HepG2 (cell line): ENCODE measurements around the gene EGR1. TPM values are rescaled to one million over a fixed set of nuclear protein-coding genes. Genes with fewer than 3 reads are reported as not detected.

Experiments
- ASH2L ChIP-seq: fragments of 300-600, 200-600 bp; sonication (generic); IDR thresholded peaks from 2 replicates; pipeline ENCODE4 v1.7.0; 2017; ENCODE audit warnings: low read depth, mild to moderate bottlenecking, moderate library complexity, mixed read lengths, low read length; ENCODE audit not compliant: insufficient read length
- GABPA ChIP-seq, 2 experiments: IDR thresholded peaks; 2 replicates each; pipeline ENCODE4 v1.6.1; 2011 to 2016; ENCODE audit warnings: low read depth in 2 of 2, low read length in 1 of 2, missing biosample characterization in 1 of 2, missing genetic modification characterization in 1 of 2
- KLF15 ChIP-seq: sonication (generic); formaldehyde crosslinking; IDR thresholded peaks from 2 replicates; pipeline ENCODE4 v1.8.1; 2023; ENCODE audit warnings: borderline replicate concordance, mild to moderate bottlenecking, inconsistent platforms, missing genetic modification reagents, mixed read lengths
- LCORL ChIP-seq, 2 experiments: fragments of 450-650 bp in 1 of 2; sonication (generic) in 1 of 2; formaldehyde crosslinking in 1 of 2; IDR thresholded peaks; 2 replicates each; pipeline versions ENCODE4 v1.5.0 to v1.6.1; 2017 to 2020; ENCODE audit warnings: antibody characterized with exemption in 1 of 2, missing genetic modification reagents in 1 of 2
- REPIN1 ChIP-seq: sonication (generic); formaldehyde crosslinking; IDR thresholded peaks from 2 replicates; pipeline ENCODE4 v1.8.0; 2022; ENCODE audit warnings: missing genetic modification reagents, low read depth, mild to moderate bottlenecking, borderline replicate concordance
- SMAD1 ChIP-seq: sonication (generic); formaldehyde crosslinking; IDR thresholded peaks from 2 replicates; pipeline ENCODE4 v1.4.0; 2020; ENCODE audit warnings: missing genetic modification reagents, low read depth, mild to moderate bottlenecking, borderline replicate concordance
- TAF15 ChIP-seq: fragments of 200-400 bp; formaldehyde crosslinking; IDR thresholded peaks from one replicate; pipeline ENCODE4 v1.6.1; 2018; ENCODE audit warnings: mild to moderate bottlenecking, low read depth, low read length; ENCODE audit not compliant: poor library complexity, severe bottlenecking
- YEATS2 ChIP-seq: sonication (generic); formaldehyde crosslinking; IDR thresholded peaks from 2 replicates; pipeline ENCODE4 v1.4.0; 2020; ENCODE audit warnings: missing genetic modification reagents, borderline replicate concordance
- ZNF775 ChIP-seq: sonication (generic); formaldehyde crosslinking; IDR thresholded peaks from 2 replicates; pipeline ENCODE4 v1.4.0; 2020; ENCODE audit warnings: missing genetic modification reagents, mild to moderate bottlenecking, moderate library complexity, borderline replicate concordance
- polyA plus RNA-seq, 8 experiments: library from polyadenylated mRNA; depleted of rRNA in 3 of 8; stranded (reverse) in 7 of 8; unstranded in 1 of 8; fragments of >200 nt; fragmentation: Illumina TruSeq in 4 of 8; extraction: Trizol in 4 of 8; gene quantifications; 2 replicates each; pipeline versions ENCODE4 v1.2.1 to v1.2.3, GENCODE V29; 2011 to 2016; ENCODE audit warnings: low read depth in 4 of 8, missing spikeins in 1 of 8, mixed read lengths in 1 of 8; ENCODE audit not compliant: insufficient read depth in 1 of 8
- total RNA-seq, 5 experiments: library from RNA; depleted of rRNA; stranded (reverse); fragments of >200 nt; fragmentation: Illumina TruSeq; extraction: Trizol; gene quantifications; 2 replicates each; pipeline ENCODE4 v1.2.3, GENCODE V29; 2016; ENCODE audit warnings: low read depth in 1 of 5
- TF ChIP-seq, protein P1 (sequence below): sonication (generic); formaldehyde crosslinking; IDR thresholded peaks from one replicate; pipeline ENCODE4 v1.5.1; 2020; ENCODE audit warnings: mild to moderate bottlenecking, missing genetic modification reagents; ENCODE audit errors: not compliant biosample characterization
- TF ChIP-seq, protein P2 (sequence below): sonication (generic); formaldehyde crosslinking; IDR thresholded peaks from 2 replicates; pipeline ENCODE4 v1.4.0; 2020; ENCODE audit warnings: missing genetic modification reagents
- TF ChIP-seq, protein P3 (sequence below): sonication (generic); formaldehyde crosslinking; IDR thresholded peaks from 2 replicates; pipeline ENCODE4; 2020; ENCODE audit warnings: missing genetic modification reagents, mild to moderate bottlenecking, borderline replicate concordance

Gene EGR1
- total and polyA plus RNA-seq, 2 of the 13 experiments (the other 11 are each of a cell fraction or from before 2014, with no cell fraction given) = 4.1 to 4.5 TPM

DNA sequence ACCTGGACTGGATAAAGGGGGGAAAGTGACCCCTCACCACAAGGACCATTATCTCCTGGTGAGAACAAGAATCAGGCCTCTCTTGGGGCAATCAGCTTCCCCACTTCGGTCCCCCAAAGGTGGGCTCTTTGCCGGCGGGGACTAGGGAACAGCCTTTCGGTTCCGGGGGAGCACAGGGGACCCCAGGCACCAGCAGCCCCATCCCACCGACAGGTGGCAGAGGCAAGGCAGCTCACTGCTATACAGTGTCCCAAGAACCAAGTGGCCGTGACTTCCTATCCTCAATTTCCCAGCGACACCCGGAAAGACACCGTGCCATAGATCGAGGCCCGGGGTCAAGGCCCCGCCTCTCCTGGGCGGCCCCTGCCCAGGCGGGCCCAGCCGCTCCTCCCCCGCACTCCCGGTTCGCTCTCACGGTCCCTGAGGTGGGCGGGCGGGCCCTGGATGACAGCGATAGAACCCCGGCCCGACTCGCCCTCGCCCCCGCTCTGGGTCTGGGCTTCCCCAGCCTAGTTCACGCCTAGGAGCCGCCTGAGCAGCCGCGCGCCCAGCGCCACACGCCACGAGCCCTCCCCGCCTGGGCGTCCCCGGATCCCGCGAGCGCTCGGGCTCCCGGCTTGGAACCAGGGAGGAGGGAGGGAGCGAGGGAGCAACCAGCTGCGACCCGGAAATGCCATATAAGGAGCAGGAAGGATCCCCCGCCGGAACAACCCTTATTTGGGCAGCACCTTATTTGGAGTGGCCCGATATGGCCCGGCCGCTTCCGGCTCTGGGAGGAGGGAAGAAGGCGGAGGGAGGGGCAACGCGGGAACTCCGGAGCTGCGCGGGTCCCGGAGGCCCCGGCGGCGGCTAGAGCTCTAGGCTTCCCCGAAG is 655 bp upstream of the EGR1 start (continued):
- peak; percentile 38; the same call in 1 of the 2 replicates for TF ChIP-seq SMAD1
- TF ChIP-seq REPIN1 (CRISPR knock-in tag) = peak; percentile 58
- TF ChIP-seq ZNF775 (CRISPR knock-in tag) = 0 out of 2 replicates have a peak, but pooled peaks have one; percentile 36
- peak; percentile 59; the same call in 1 of the 2 replicates for TF ChIP-seq YEATS2 (CRISPR knock-in tag)
- no peak for TF ChIP-seq LCORL (IDR thresholded peaks at IDR 0.05)
- peak; percentile 43; the same call in 1 of the 2 replicates for TF ChIP-seq LCORL (CRISPR knock-in tag; IDR thresholded peaks at IDR 0.05)
- no peak for TF ChIP-seq TAF15
- TF ChIP-seq ASH2L = peak; percentile 80
- TF ChIP-seq, protein P1, sequence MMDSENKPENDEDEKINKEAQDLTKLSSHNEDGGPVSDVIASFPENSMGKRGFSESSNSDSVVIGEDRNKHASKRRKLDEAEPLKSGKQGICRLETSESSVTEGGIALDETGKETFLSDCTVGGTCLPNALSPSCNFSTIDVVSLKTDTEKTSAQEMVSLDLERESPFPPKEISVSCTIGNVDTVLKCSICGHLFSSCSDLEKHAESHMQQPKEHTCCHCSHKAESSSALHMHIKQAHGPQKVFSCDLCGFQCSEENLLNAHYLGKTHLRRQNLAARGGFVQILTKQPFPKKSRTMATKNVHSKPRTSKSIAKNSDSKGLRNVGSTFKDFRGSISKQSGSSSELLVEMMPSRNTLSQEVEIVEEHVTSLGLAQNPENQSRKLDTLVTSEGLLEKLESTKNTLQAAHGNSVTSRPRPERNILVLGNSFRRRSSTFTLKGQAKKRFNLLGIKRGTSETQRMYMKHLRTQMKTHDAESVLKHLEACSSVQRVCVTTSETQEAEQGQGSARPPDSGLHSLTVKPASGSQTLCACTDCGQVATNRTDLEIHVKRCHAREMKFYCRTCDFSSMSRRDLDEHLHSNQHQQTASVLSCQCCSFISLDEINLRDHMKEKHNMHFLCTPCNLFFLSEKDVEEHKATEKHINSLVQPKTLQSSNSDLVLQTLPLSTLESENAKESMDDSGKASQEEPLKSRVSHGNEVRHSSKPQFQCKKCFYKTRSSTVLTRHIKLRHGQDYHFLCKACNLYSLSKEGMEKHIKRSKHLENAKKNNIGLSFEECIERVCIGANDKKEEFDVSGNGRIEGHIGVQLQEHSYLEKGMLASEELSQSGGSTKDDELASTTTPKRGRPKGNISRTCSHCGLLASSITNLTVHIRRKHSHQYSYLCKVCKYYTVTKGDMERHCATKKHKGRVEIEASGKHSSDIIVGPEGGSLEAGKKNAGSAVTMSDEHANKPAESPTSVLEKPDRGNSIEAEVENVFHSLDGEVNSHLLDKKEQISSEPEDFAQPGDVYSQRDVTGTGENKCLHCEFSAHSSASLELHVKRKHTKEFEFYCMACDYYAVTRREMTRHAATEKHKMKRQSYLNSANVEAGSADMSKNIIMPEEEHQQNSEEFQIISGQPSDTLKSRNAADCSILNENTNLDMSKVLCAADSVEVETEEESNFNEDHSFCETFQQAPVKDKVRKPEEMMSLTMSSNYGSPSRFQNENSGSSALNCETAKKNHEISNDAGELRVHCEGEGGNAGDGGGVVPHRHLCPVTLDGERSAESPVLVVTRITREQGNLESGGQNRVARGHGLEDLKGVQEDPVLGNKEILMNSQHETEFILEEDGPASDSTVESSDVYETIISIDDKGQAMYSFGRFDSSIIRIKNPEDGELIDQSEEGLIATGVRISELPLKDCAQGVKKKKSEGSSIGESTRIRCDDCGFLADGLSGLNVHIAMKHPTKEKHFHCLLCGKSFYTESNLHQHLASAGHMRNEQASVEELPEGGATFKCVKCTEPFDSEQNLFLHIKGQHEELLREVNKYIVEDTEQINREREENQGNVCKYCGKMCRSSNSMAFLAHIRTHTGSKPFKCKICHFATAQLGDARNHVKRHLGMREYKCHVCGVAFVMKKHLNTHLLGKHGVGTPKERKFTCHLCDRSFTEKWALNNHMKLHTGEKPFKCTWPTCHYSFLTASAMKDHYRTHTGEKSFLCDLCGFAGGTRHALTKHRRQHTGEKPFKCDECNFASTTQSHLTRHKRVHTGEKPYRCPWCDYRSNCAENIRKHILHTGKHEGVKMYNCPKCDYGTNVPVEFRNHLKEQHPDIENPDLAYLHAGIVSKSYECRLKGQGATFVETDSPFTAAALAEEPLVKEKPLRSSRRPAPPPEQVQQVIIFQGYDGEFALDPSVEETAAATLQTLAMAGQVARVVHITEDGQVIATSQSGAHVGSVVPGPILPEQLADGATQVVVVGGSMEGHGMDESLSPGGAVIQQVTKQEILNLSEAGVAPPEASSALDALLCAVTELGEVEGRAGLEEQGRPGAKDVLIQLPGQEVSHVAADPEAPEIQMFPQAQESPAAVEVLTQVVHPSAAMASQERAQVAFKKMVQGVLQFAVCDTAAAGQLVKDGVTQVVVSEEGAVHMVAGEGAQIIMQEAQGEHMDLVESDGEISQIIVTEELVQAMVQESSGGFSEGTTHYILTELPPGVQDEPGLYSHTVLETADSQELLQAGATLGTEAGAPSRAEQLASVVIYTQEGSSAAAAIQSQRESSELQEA (CRISPR knock-in tag) = peak; percentile 50
- TF ChIP-seq, protein P2, sequence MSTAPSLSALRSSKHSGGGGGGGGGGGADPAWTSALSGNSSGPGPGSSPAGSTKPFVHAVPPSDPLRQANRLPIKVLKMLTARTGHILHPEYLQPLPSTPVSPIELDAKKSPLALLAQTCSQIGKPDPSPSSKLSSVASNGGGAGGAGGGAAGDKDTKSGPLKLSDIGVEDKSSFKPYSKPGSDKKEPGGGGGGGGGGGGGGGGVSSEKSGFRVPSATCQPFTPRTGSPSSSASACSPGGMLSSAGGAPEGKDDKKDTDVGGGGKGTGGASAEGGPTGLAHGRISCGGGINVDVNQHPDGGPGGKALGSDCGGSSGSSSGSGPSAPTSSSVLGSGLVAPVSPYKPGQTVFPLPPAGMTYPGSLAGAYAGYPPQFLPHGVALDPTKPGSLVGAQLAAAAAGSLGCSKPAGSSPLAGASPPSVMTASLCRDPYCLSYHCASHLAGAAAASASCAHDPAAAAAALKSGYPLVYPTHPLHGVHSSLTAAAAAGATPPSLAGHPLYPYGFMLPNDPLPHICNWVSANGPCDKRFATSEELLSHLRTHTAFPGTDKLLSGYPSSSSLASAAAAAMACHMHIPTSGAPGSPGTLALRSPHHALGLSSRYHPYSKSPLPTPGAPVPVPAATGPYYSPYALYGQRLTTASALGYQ (CRISPR knock-in tag) = peak; percentile 63
- TF ChIP-seq, protein P3, sequence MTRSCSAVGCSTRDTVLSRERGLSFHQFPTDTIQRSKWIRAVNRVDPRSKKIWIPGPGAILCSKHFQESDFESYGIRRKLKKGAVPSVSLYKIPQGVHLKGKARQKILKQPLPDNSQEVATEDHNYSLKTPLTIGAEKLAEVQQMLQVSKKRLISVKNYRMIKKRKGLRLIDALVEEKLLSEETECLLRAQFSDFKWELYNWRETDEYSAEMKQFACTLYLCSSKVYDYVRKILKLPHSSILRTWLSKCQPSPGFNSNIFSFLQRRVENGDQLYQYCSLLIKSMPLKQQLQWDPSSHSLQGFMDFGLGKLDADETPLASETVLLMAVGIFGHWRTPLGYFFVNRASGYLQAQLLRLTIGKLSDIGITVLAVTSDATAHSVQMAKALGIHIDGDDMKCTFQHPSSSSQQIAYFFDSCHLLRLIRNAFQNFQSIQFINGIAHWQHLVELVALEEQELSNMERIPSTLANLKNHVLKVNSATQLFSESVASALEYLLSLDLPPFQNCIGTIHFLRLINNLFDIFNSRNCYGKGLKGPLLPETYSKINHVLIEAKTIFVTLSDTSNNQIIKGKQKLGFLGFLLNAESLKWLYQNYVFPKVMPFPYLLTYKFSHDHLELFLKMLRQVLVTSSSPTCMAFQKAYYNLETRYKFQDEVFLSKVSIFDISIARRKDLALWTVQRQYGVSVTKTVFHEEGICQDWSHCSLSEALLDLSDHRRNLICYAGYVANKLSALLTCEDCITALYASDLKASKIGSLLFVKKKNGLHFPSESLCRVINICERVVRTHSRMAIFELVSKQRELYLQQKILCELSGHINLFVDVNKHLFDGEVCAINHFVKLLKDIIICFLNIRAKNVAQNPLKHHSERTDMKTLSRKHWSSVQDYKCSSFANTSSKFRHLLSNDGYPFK = peak; percentile 13; the same call in 1 of the 2 replicates
- TF ChIP-seq KLF15 (CRISPR knock-in tag) = peak; percentile 17; the same call in 1 of the 2 replicates
- TF ChIP-seq GABPA (IDR thresholded peaks at IDR 0.05; ENCODE audit: low read depth, low read length) = no peak
- peak; percentile 54; the same call in 1 of the 2 replicates for TF ChIP-seq GABPA (CRISPR knock-in tag; IDR thresholded peaks at IDR 0.05; ENCODE audit: low read depth)
